ENCODE results near the gene KSR2.

The KSR2 gene

DNA sequence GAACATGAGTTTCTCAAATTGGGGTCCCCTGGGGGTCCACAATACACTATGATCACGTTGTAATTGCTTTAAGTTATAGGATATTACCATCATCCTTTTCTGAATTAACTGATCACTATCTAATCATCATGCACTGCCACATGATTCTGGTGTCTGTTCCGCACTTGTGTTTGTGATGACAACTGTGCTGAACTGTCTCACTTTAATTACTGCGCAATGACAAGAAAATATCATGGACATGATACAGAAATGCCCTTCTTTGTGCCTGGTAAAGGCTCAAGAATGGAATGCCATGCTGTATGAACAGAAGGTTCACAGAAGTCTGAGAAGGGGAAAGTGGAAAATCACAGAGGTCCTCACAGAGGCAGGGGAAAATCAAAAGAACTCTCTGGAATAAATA is 541.6 kb downstream of the KSR2 start:
- in situ Hi-C loops (cut with HindIII; ENCODE audit: low sequenced_read_pairs) = no loop called here
- H3K4me3 ChIP-seq (ENCODE audit: low read depth, low read length) = no peak overlapping the region
- DNase-seq (ENCODE audit: low read depth, low spot score) = no peak
- TF ChIP-seq, protein P1, sequence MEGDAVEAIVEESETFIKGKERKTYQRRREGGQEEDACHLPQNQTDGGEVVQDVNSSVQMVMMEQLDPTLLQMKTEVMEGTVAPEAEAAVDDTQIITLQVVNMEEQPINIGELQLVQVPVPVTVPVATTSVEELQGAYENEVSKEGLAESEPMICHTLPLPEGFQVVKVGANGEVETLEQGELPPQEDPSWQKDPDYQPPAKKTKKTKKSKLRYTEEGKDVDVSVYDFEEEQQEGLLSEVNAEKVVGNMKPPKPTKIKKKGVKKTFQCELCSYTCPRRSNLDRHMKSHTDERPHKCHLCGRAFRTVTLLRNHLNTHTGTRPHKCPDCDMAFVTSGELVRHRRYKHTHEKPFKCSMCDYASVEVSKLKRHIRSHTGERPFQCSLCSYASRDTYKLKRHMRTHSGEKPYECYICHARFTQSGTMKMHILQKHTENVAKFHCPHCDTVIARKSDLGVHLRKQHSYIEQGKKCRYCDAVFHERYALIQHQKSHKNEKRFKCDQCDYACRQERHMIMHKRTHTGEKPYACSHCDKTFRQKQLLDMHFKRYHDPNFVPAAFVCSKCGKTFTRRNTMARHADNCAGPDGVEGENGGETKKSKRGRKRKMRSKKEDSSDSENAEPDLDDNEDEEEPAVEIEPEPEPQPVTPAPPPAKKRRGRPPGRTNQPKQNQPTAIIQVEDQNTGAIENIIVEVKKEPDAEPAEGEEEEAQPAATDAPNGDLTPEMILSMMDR (IDR thresholded peaks at IDR 0.05; ENCODE audit: low read depth, low read length) = no peak

DNA sequence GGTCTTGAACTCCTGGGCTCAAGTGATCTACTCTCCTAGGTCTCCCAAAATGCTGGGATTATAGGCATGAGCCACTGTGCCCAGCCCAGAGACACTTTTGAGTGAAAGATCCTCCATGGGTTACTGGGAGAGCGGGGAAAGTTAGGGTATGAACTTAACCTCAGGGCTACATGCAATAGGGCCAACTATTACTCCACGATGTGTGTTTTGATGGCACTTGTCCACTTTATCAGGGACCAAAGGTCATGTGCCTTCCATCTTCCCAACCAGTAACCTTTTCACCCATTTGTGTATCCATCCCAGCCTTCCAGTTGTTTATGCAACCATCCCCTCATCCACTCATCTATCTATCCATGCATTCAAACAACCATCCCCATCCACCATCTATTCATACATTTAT is 546.8 kb downstream of the KSR2 start:
- TF ChIP-seq, protein P1 (IDR thresholded peaks at IDR 0.05; ENCODE audit: low read depth, low read length) = no peak
- in situ Hi-C loops (cut with HindIII; ENCODE audit: low sequenced_read_pairs) = no loop called here
- DNase-seq (ENCODE audit: low read depth, low spot score) = no peak
- no peak overlapping the region for H3K4me3 ChIP-seq (ENCODE audit: low read depth, low read length)

DNA sequence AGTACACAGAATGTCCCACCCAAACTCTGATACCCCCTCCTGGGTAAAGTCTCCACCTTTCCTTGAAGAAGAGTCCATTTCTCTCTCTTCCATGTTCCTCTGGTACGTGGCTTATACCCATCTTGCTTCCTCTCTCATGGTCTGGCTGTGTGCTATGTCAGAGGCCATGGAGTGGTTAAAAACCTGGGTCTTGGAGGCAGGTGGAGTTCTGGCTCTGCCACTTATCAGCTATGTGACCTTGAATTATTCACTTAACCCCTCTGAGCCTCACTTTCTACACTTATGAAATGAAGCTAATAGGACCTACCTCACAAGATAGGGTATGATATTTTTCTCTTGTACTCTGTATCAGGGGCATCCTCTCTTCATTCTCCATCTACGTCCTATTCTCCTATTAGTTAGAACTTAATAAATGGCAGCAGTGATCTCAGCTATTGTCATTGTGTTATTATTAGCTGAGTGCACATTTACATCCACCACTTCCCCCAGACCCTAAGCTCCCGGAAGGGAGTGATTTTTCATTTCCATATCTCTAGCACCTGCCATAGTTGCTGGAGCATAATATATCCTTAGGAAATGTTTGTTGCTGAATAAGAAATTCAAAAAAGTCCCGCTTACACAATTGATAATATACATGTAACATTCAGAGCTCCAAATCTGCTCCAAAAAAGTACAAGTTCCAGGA is 547.6 kb downstream of the KSR2 start:
- no peak for DNase-seq (ENCODE audit: low read depth, low spot score)
- TF ChIP-seq, protein P1 (IDR thresholded peaks at IDR 0.05; ENCODE audit: low read depth, low read length) = no peak
- no peak overlapping the region for H3K4me3 ChIP-seq (ENCODE audit: low read depth, low read length)
- in situ Hi-C loops (cut with HindIII; ENCODE audit: low sequenced_read_pairs) = no loop called here

DNA sequence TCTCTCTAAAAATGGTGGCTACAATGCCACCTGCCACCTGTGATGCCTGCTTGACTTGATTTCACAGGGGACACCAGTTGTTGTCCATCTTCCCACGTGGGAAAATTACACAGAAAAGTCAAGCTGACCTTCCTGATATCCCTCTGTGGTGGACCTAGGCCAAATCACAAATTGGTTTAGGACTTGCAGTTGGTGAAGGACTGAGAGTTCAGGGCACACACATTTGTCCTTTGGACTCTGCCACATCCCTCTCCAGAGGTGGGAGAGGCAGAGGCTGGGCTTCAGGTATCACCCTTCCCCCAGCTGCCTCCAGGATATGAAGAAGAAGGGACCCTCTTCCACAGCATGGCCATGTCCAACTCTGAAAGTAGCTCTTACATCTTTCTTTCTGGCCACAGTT is 551.8 kb downstream of the KSR2 start:
- DNase-seq (ENCODE audit: low read depth, low spot score) = no peak
- TF ChIP-seq, protein P1 (IDR thresholded peaks at IDR 0.05; ENCODE audit: low read depth, low read length) = no peak
- no peak overlapping the region for H3K4me3 ChIP-seq (ENCODE audit: low read depth, low read length)
- in situ Hi-C loops (cut with HindIII; ENCODE audit: low sequenced_read_pairs) = no loop called here

DNA sequence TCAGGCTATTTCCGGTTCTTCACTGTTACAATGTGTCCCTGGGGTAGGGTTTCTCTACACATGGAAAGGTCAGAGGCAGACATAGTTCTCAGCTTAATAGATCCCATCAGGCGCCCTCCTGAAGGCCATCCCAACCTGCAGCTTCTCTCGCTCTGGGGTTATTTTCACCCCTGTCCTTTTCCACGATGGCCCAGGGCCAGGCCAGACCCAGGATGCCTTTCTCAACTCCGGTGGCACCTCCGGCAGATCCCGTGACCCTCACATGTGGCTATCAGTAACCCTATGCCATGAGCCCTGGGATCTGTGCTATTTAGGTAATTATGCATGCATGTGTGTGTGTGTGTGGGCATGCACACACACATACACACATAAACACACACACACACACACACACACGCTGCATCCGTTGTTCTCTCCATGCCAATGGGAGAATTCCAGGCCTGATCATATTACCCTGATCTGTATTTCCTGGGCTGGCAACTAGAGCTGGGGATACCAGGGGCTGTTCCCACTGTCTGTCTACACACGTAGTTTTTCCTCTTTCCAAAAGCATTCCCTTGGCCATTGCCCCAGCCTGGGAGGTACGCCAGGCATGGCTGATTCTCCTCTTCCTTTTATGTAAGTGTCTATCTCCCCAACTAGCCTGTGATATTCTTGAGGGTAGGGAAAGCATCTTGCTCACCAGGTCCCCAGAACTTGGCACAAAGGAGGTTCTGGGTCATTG is 556.2 kb downstream of the KSR2 start:
- in situ Hi-C loops (cut with HindIII; ENCODE audit: low sequenced_read_pairs) = no loop called here
- no peak for DNase-seq (ENCODE audit: low read depth, low spot score)
- H3K4me3 ChIP-seq (ENCODE audit: low read depth, low read length) = no peak overlapping the region
- TF ChIP-seq, protein P1 (IDR thresholded peaks at IDR 0.05; ENCODE audit: low read depth, low read length) = no peak

DNA sequence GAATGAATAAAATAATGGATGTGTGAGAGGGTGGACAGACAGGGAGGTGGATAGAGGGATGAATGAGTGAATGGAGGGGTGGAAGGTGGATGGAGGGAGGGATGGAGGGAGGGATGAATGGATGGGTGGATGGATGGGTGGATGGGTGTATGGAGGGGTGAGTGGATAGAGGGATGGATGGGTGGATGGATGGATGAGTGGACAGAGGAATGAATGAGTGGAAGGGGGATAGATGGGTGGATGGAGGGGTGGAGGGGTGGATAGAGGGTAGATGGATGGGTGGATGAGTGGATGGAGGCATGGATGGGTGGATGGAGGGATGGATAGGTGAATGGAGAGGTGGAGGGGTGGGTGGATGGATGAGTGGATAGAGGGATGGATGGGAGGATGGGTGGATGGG is 559.5 kb downstream of the KSR2 start:
- in situ Hi-C loops (cut with HindIII; ENCODE audit: low sequenced_read_pairs) = no loop called here
- TF ChIP-seq, protein P1 (IDR thresholded peaks at IDR 0.05; ENCODE audit: low read depth, low read length) = no peak
- DNase-seq (ENCODE audit: low read depth, low spot score) = no peak
- H3K4me3 ChIP-seq (ENCODE audit: low read depth, low read length) = no peak overlapping the region

All from astrocyte of the spinal cord (primary cell).